Measurements from ENCODE around the gene ANKRD62.
A peak's percentile ranks its signal among the peaks of the same experiment; 100 is the strongest.
"Not testable (repeated sequence)": the region's sequence is repeated elsewhere in the genome, so short reads cannot be mapped to it uniquely, and the experiment has no call there.

Gene ANKRD62

GRCh38 chr18:12121175-12122042 is 27.8 kb downstream of the ANKRD62 start:
- no peak for TF ChIP-seq ZFX (IDR thresholded peaks at IDR 0.05; ENCODE audit: borderline replicate concordance)
- TF ChIP-seq CTCF (IDR thresholded peaks at IDR 0.05) = peak; percentile 26; the same call in 1 of the 2 replicates
- no peak overlapping the region for H3K27ac ChIP-seq

GRCh38 chr18:12122043-12122389 is 28.4 kb downstream of the ANKRD62 start:
- not testable (repeated sequence) for H3K27ac ChIP-seq

GRCh38 chr18:12127647-12128046 is 34.0 kb downstream of the ANKRD62 start:
- not testable (repeated sequence) for H3K27ac ChIP-seq

- H3K27ac ChIP-seq = not testable (repeated sequence)
Measured at GRCh38 chr18:12138831-12139230, 45.2 kb downstream of the ANKRD62 start.

- H3K27ac ChIP-seq = not testable (repeated sequence)
Measured at GRCh38 chr18:12140866-12141265, 47.2 kb downstream of the ANKRD62 start.

- not testable (repeated sequence) for H3K27ac ChIP-seq
Measured at GRCh38 chr18:12141778-12142177, 48.1 kb downstream of the ANKRD62 start.

- not testable (repeated sequence) for H3K27ac ChIP-seq
Measured at GRCh38 chr18:12149431-12149830, 55.8 kb downstream of the ANKRD62 start.

GRCh38 chr18:12154361-12154760 is 60.7 kb downstream of the ANKRD62 start:
- TF ChIP-seq ZFX (IDR thresholded peaks at IDR 0.05; ENCODE audit: borderline replicate concordance) (no peak), CTCF (IDR thresholded peaks at IDR 0.05) (no peak)
- no peak overlapping the region for H3K27ac ChIP-seq

GRCh38 chr18:12155996-12156395 is 62.4 kb downstream of the ANKRD62 start:
- no peak for TF ChIP-seq ZFX (IDR thresholded peaks at IDR 0.05; ENCODE audit: borderline replicate concordance)
- no peak for TF ChIP-seq CTCF (IDR thresholded peaks at IDR 0.05)
- H3K27ac ChIP-seq = no peak overlapping the region

GRCh38 chr18:12159446-12159845 is 65.8 kb downstream of the ANKRD62 start:
- H3K27ac ChIP-seq = no peak overlapping the region
- TF ChIP-seq CTCF (IDR thresholded peaks at IDR 0.05) (no peak), ZFX (IDR thresholded peaks at IDR 0.05; ENCODE audit: borderline replicate concordance) (no peak)

- TF ChIP-seq CTCF (IDR thresholded peaks at IDR 0.05) (no peak), ZFX (IDR thresholded peaks at IDR 0.05; ENCODE audit: borderline replicate concordance) (no peak)
- no peak overlapping the region for H3K27ac ChIP-seq
Measured at GRCh38 chr18:12162786-12163185, 69.1 kb downstream of the ANKRD62 start.

Measured in 22Rv1 (cell line).